ENCODE results near the gene DTX4. TPM values are rescaled to one million over a fixed set of nuclear protein-coding genes. Genes with fewer than 3 reads are reported as not detected.
A peak's percentile ranks its signal among the peaks of the same experiment; 100 is the strongest.

Gene DTX4
- total and polyA plus RNA-seq, 2 of the 4 experiments (the other 2 are of a cell fraction): 2.7 to 3.0 TPM

- TF ChIP-seq BHLHE40 (IDR thresholded peaks at IDR 0.05; ENCODE audit: low read depth, low read length): no peak
- TF ChIP-seq CEBPB (IDR thresholded peaks at IDR 0.05; ENCODE audit: low read depth, low read length): peak; percentile 69
- TF ChIP-seq RCOR1 (IDR thresholded peaks at IDR 0.05; ENCODE audit: insufficient replicate concordance, low read length): no peak
- TF ChIP-seq CHD1 (IDR thresholded peaks at IDR 0.05; ENCODE audit: low read depth, low read length): no peak
- Histone ChIP-seq H4K5ac (ENCODE audit: low read depth, low read length) (no peak overlapping the region), H3K36me3 (ENCODE audit: control insufficient read depth, insufficient read depth, low read length) (no peaks in the 10 kb centered on the region), H3K4ac (ENCODE audit: low read depth, low read length) (no peak overlapping the region), H2BK20ac (ENCODE audit: low read depth, low read length) (no peak overlapping the region), H4K8ac (ENCODE audit: low read depth in 2 of 2, low read length in 2 of 2) (no peak overlapping the region), H2BK15ac (ENCODE audit: low read depth, low read length) (no peak overlapping the region), H2AK5ac (ENCODE audit: low read depth, low read length) (no peak overlapping the region), H3K79me1 (ENCODE audit: low read depth in 1 of 2, low read length in 2 of 2) (no peaks in the 10 kb centered on the region), H4K91ac (ENCODE audit: insufficient read depth, low read depth, low read length) (no peak overlapping the region), H2BK5ac (ENCODE audit: low read depth, low read length, poor library complexity, severe bottlenecking) (no peak overlapping the region), H3K9me3 (ENCODE audit: control insufficient read depth, insufficient read depth, low read length) (no peaks in the 10 kb centered on the region), H2BK120ac (ENCODE audit: low read depth, low read length) (no peak overlapping the region), H3K56ac (ENCODE audit: extremely low read depth, insufficient read depth, low read length) (no peak overlapping the region), H3K23ac (ENCODE audit: low read depth, low read length) (no peak overlapping the region), H2AK9ac (replicated peaks; ENCODE audit: low read depth, low read length, poor library complexity) (no peak overlapping the region), H3K4me3 (ENCODE audit: insufficient read depth, low read depth, low read length) (no peak overlapping the region), H3K27ac (ENCODE audit: insufficient read depth, low read length) (no peak overlapping the region), H4K20me1 (ENCODE audit: insufficient read depth, low read length) (no peaks in the 10 kb centered on the region), H3K4me2 (ENCODE audit: low read depth, low read length) (no peak overlapping the region), H3K18ac (ENCODE audit: low read depth, low read length) (no peak overlapping the region), H3K9me1 (ENCODE audit: insufficient read depth, low read length) (no peaks in the 10 kb centered on the region), H3K27me3 (ENCODE audit: control insufficient read depth, insufficient read depth, low read length) (no peaks in the 10 kb centered on the region; the same call in 1 of the 2 replicates), H3K4me1 (ENCODE audit: control insufficient read depth, insufficient read depth, low read length) (no peaks in the 10 kb centered on the region), H2AFZ (replicated peaks; ENCODE audit: low read length, poor library complexity) (no peak overlapping the region), H3K9ac (ENCODE audit: low read depth, low read length) (no peak overlapping the region), H3K14ac (replicated peaks; ENCODE audit: low read depth, low read length) (no peak overlapping the region)
- dilution Hi-C loops (cut with HindIII; ENCODE audit: low sequenced_read_pairs, unreplicated experiment): no loop called here
- DNase-seq (no peak), ATAC-seq (ENCODE audit: low read depth) (no peak)
- WGBS, 2 experiments (ENCODE audit: extremely low coverage in 2 of 2, insufficient read length in 1 of 2): 91% methylated on average over 6 of the region's 7 CpGs; no CpG with 5 or more reads in 1 of the 2 experiments
- POLR2A ChIA-PET (ENCODE audit: unreplicated experiment): no interaction called here
- intact Hi-C loops (cut with micrococcal nuclease): no loop called here
- CTCF ChIA-PET: interaction anchor here (1.6 kb wide), 1 partner anchor 13 kb away, joined by 3 read pairs; no protein-coding TSS in a partner anchor
- in situ Hi-C loops (cut with MboI; ENCODE audit: low sequenced_read_pairs): no loop called here
- no TSS peak for BruUV-seq (replicated peaks)
Measured at GRCh38 chr11:59249535-59249934, 77.6 kb downstream of the DTX4 start.
